Ovary (tissue), 9 donors: ENCODE data around the gene LIAS. TPM values are rescaled to one million over a fixed set of nuclear protein-coding genes. Genes with fewer than 3 reads are reported as not detected.
"Not testable (repeated sequence)": the region's sequence is repeated elsewhere in the genome, so short reads cannot be mapped to it uniquely, and the experiment has no call there.

Experiments used
- DNase-seq, 5 donors: peaks; one replicate each; pipeline ENCODE4 v3.0.0-alpha.2; 2019 to 2020
- H3K27ac ChIP-seq, 2 donors: fragments of 200-600 bp; one replicate each; pipeline versions ENCODE4 v1.5.1 to v1.8.0; 2019 to 2022
- H3K27me3 ChIP-seq: fragments of 200-600 bp; one replicate; pipeline ENCODE4 v1.8.0; 2022
- H3K36me3 ChIP-seq: fragments of 200-600 bp; sonication (generic); one replicate; pipeline ENCODE4 v1.5.1; 2019
- H3K4me1 ChIP-seq: one replicate; pipeline ENCODE4 v1.8.1; 2013; ENCODE audit warnings: mild to moderate bottlenecking, moderate library complexity; ENCODE audit not compliant: insufficient read depth
- H3K4me3 ChIP-seq: fragments of 200-600 bp; sonication (generic); one replicate; pipeline ENCODE4 v1.5.1; 2017
- H3K9me3 ChIP-seq, 2 donors: fragments of 200-600 bp in 1 of 2; sonication (generic) in 1 of 2; one replicate each; pipeline versions ENCODE4 v1.5.1 to v1.8.1; 2013 to 2019; ENCODE audit warnings: mild to moderate bottlenecking in 1 of 2, moderate library complexity in 1 of 2
- CTCF ChIP-seq, 3 donors: fragments of 450-650 bp in 2 of 3; fragments of 200-600 bp in 1 of 3; IDR thresholded peaks; one replicate each; pipeline versions ENCODE4 v1.5.1 to v1.8.0; 2016 to 2022; ENCODE audit warnings: antibody characterized with exemption in 3 of 3, mild to moderate bottlenecking in 1 of 3
- EP300 ChIP-seq: sonication (generic); formaldehyde crosslinking; IDR thresholded peaks from one replicate; pipeline ENCODE4 v1.6.1; 2017; ENCODE audit warnings: antibody characterized with exemption
- POLR2A ChIP-seq: fragments of 450-650 bp; IDR thresholded peaks from one replicate; pipeline ENCODE4 v1.6.1; 2017; ENCODE audit warnings: antibody characterized with exemption, mild to moderate bottlenecking, moderate library complexity
- WGBS, 3 donors: extraction: QIAGEN DNeasy Blood & Tissue Kit in 1 of 3; methylation state at CpG; one replicate each; pipeline versions ENCODE4 v1.1.5 to v1.1.7; 2013 to 2017; 5-methylcytosine and 5-hydroxymethylcytosine counted together
- intact Hi-C, 4 donors: fragments of 100-400 bp; cut with DNase I; formaldehyde crosslinking; loops; one replicate each; pipeline versions ENCODE4 v1.11.0 to v1.15.1; 2022 to 2023
- polyA plus RNA-seq, 2 donors: library from polyadenylated mRNA; stranded (reverse); fragments of 200-250 nt in 1 of 2; fragments of 350-450 nt in 1 of 2; fragmentation: Illumina TruSeq in 1 of 2; extraction: RNeasy Lipid Tissue Mini Kit (QIAGEN cat#74804) in 1 of 2; gene quantifications; one replicate each; pipeline ENCODE4 v1.2.3, GENCODE V29; 2013 to 2014
- total RNA-seq, 7 donors: library from RNA; depleted of rRNA in 2 of 7; stranded (reverse); fragments of >200 nt in 2 of 7; fragmentation: NEBNext Ultra II Directional in 3 of 7; extraction: Animal tissue kit (Norgen Biotek cat#: 25700) in 3 of 7; gene quantifications; one replicate each; pipeline versions ENCODE4 v1.1.0 to v1.2.4, GENCODE V29; 2016 to 2023
- donor health status: DM: no; HTN: no; CAD: no; lungs with moderate emphysema.
- donor health status: DM: no; HTN: no; CAD: no.
- donor health status: Bipolar disorder and iron deficiency.
- donor health status: DM: yes; HTN: yes; CAD: no.
- donor health status: DM: no; HTN: no; CAD: no.
- donor health status: DM: yes; HTN: yes; CAD: no.

Gene LIAS
- total and polyA plus RNA-seq, 9 donors: 12.7 to 32.4 (median 17.5) TPM

- no peak for DNase-seq
- no peaks in the 10 kb centered on the region for H3K4me1 ChIP-seq
- WGBS, 3 donors: 87 to 91% (median 89%) methylated on average over 3 of the region's 3 CpGs
- no peak overlapping the region for H3K4me3 ChIP-seq
- intact Hi-C loops: no loop called here
- no peak overlapping the region for H3K27ac ChIP-seq
- no peaks in the 10 kb centered on the region for H3K36me3 ChIP-seq
- TF ChIP-seq EP300 (no peak), POLR2A (no peak), CTCF (IDR thresholded peaks at IDR 0.05) (no peak)
- no peaks in the 10 kb centered on the region for H3K9me3 ChIP-seq
- H3K27me3 ChIP-seq: no peaks in the 10 kb centered on the region
Measured at GRCh38 chr4:39422247-39422646, 36.6 kb upstream of the LIAS start.

- WGBS, 3 donors: 71 to 73% (median 72%) methylated on average over 1 of the region's 1 CpG
- H3K9me3 ChIP-seq, H3K27me3 ChIP-seq, H3K27ac ChIP-seq, H3K4me1 ChIP-seq, intact Hi-C loops, DNase-seq, H3K4me3 ChIP-seq, H3K36me3 ChIP-seq: not testable (repeated sequence)
Measured at GRCh38 chr4:39425297-39425696, 33.6 kb upstream of the LIAS start.

- Histone ChIP-seq H3K4me3 (no peak overlapping the region), H3K9me3 (no peaks in the 10 kb centered on the region), H3K27me3 (no peaks in the 10 kb centered on the region), H3K4me1 (no peaks in the 10 kb centered on the region), H3K27ac (no peak overlapping the region), H3K36me3 (no peaks in the 10 kb centered on the region)
- WGBS, 3 donors: 87 to 97% (median 93%) methylated on average over 1 of the region's 1 CpG
- DNase-seq: no peak
- intact Hi-C loops: no loop called here
- TF ChIP-seq EP300 (no peak), POLR2A (no peak), CTCF (IDR thresholded peaks at IDR 0.05) (no peak)
Measured at GRCh38 chr4:39426728-39427127, 32.1 kb upstream of the LIAS start.

- Histone ChIP-seq H3K27ac (no peak overlapping the region), H3K36me3 (no peaks in the 10 kb centered on the region), H3K9me3 (no peaks in the 10 kb centered on the region), H3K4me3 (no peak overlapping the region), H3K4me1 (no peaks in the 10 kb centered on the region), H3K27me3 (no peaks in the 10 kb centered on the region)
- 66 to 76% (median 71%) methylated on average over 10 of the region's 10 CpGs for WGBS, 3 donors
- no peak for DNase-seq
- TF ChIP-seq CTCF (IDR thresholded peaks at IDR 0.05) (no peak), POLR2A (no peak), EP300 (no peak)
- intact Hi-C loops: no loop called here
Measured at GRCh38 chr4:39427520-39428114, 31.2 kb upstream of the LIAS start.

- no peak for TF ChIP-seq CTCF (IDR thresholded peaks at IDR 0.05)
- TF ChIP-seq EP300: no peak
- TF ChIP-seq POLR2A: no peak
- intact Hi-C loops: no loop called here
- WGBS, 3 donors: 60 to 68% (median 61%) methylated on average over 4 of the region's 4 CpGs
Measured at GRCh38 chr4:39429476-39430334, 29.2 kb upstream of the LIAS start.

More at GRCh38 chr4:39429476-39430334, 29.2 kb upstream of the LIAS start:
- H3K27me3 ChIP-seq: no peaks in the 10 kb centered on the region
- no peak overlapping the region for H3K4me3 ChIP-seq
- H3K27ac ChIP-seq: no peak overlapping the region
- H3K36me3 ChIP-seq: no peaks in the 10 kb centered on the region
- H3K9me3 ChIP-seq: no peaks in the 10 kb centered on the region
- no peaks in the 10 kb centered on the region for H3K4me1 ChIP-seq
- no peak for DNase-seq
